ENCODE data around the gene SDC3.

SDC3 gene

DNA sequence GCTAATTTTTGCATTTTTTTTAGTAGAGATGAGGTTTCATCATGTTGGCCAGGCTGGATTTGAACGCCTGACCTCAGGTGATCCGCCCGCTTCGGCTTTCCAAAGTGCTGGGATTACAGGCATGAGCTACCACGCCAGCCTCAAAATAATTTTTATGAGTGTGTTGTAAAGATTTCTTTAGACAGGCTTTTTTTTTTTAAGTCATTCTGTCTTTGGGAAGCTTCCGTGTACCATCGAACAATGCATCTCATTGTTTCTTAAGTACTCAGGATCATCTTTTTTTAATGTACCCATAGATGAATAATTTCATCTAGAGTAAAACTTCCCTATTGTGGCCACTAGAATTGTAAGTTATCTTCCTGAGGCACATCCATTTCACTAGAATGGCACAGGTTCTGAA is 19.6 kb upstream of the SDC3 start:
- DNase-seq, result no peak

DNA sequence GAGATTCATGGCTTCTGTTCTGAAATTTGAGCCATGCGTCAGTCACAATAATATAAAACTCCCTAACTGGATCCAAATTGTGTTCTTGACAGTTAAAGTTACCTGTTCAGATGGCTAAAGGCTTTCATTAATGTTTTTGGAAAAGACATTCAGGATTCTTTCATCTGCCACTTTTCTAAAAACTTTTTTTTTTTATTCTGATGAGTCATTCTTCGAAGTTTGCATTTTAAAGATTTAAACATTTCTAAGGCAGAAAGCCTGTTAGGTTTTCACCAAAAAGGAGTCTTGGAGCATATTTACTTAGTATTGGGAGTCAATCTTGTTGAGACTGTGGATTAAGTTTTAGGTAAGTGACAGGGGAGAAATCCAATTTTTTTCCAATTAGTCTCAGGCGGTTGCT is 18.9 kb upstream of the SDC3 start:
- no peak for DNase-seq

DNA sequence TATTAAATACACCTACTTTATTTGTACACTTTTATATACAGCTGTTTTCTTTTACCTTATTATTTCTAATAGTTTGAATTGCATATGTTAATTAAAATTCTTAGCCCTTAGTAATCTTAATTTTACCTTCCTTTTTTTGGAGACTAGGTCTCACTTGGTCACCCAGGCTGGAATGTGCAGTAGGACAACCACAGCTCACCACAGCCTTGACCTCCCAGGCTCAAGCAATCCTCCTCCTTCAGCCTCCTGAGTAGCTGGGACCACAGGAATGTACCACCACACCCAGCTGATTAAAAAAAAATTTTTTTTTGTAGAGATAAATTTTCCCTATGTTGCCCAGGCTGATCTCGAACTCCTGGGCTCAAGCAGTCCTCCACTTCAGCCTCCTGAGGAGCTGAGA is 15.0 kb upstream of the SDC3 start:
- no peak for DNase-seq

DNA sequence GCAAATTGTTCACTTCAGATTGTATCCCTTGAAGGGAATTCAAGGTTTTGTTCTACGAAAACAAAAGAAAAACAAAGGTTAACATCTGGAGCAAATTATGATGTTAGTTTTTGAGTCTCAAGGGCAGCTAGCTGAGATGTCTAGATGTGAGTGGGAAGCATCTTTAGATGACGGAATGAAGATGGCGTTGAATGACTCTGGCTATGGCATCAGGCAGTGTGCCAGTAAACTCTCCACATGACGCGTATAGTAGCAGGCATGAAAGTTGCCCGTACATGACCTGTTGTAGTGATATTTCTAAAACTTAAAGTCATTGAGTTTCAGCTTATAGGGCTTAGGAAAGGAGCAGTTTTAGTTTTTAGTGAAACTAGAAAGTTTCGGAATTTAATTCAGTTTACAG is 12.3 kb upstream of the SDC3 start:
- DNase-seq, result no peak

DNA sequence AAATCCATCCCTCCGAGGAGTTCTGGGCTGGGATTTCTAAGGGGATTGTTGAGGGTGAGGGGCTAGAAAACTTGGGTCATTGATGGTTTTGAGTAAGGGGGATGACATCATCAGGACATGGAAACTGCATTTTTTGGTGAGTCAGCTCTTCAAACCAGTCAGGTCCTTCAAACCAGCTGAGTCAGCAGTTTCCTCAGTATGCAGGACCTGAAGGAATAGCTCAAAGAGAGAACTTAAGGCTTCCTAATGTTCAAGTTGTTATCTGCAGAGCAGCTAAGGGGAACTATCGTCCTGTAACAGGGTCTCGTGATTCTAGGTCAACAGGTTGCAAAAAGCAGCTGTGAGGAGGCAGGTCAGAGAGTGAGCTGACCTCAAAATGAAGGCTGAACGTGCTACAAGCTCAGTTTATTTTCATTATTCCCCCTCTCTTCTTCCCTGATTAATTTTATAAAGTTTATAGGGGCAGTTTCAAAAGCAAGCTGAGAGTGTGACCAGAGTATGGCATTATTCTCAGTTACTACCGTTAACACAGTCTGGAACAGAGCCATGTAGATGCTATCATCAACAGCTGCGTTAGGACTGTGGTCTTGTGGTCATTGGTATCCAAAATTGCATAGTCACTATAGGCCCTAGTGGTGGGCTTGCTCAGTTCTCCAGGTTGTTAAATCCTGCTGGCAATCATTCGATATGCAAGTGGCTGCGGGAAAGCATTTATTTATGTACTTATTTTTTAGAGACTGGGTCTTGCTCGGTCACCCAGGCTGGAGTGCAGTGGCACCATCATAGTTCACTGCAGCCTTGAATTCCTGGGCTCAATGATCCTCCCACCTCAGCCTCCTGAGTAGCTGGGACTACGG is 10.7 kb upstream of the SDC3 start:
- DNase-seq, result no peak

DNA sequence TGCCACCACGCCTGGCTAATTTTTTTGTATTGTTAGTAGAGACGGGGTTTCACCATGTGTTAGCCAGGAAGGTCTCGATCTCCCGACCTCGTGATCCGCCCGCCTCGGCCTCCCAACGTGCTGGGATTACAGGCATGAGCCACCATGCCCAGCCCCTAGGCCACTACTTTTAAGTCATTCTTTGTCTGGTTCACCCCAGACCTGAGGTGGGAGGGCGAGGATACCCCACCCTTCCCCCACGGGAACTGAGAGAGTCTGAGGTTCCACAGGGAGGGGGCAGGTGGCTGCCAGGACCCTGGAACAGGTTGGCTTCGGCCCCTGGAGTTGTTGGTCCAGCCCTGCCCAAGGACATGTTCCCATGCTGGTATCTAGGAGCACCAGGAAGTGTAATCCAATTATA is 7.7 kb upstream of the SDC3 start:
- DNase-seq, result no peak

DNA sequence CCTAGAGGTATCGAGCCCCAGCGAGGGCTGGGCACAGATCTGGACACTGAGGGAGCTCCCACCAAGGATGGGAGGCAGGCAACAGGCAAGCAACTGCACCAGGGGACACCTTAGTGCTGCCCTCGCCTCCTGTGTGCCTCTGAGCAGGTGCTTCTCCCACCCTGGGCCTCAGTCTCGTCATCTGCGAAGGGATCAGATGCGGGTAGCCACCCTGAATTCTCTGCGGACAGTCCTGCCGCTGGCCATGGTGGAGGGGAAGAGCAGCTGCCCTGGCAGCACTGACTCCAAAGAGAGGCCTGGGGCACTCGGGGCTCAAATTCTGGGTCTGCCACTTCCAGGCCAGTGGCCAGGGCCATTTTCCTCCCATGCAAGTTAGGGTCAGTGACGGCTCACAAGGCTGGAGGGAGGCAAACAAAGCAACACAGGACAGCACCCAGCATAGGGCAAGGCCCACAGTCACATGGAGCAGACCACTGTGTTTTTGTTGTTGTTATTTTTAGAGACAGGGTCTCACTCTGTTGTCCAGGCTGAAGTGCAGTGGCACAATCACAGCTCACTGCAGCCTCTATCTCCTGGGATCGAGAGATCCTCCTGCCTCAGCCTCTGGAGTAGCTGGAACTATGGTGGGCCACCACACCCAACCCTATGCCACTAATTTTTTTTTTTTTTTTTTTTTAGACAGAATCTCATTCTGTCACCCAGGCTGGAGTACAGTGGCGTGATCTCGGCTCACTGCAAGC is 7.1 kb upstream of the SDC3 start:
- DNase-seq, result no peak

DNA sequence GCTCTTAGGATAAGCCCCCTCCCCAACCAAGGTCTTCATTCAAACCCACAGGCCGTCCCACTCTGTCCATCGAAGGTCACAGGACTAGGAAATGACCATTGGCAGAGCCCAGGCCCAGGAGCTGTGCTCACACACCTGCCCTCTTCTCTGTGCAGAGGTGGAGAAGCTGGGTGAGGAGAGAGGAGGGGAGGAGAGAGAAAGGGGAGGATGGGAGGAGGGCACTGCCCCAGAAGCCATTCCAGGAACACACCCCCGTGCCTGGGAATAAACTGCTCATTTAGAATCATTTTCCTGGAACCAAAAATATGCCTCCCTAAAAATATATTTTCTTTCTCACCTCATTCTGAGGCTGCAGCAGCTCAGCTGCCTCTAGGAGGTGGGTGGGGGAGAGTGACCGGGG is 6.4 kb upstream of the SDC3 start:
- no peak for DNase-seq

DNA sequence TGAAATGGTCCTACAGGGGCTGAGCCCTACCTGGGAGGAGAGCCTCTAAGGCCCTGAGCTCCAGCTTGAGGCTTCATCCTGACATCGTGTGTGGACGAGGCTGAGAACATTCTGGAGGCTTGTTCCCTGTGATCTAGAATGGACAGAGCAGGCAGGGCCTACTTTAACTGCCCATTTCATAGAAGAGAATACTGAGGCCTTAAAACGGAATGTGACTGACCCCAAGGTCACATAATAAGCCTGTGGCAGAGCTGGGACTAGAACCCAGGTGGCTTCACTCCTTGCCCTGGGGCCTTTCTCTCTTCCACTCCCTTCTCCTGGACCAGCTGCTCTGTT is 6.0 kb upstream of the SDC3 start:
- DNase-seq, result no peak

DNA sequence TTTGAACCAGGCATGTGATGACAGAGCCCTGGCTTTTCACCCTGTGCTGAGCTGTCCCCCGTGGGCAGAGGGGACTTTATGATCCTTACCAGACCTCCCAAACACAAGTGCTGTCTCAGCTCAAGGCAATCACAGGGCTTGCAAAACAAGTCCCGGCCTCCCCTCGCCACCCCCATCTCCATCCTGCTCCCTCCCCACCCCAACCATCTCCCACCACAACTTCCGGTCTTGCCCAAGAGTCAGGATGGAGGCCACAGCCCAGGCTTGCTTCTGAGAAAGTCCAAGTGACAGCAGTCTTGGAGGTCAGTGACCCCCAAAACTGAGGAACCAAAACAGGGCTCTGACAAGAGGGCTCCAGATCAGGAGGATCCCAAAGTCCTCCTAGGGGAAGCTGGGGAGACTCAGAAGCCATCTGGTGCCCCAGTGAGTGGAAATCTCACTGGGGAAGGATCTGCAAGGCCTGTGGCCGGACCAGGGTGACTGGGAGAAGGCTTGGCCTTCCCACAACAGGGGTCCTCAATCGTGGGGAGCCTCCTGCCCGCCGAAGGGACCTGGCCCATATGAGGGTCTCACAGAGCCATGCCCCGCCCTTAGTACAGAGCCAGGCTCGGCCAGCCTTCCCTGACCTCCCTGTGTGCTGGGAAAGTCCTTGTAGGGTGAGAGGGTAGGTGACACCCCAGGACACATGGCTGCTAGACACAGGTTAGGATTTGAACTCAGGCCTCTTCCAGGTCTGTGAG is 4.5 kb upstream of the SDC3 start:
- no peak for DNase-seq

DNA sequence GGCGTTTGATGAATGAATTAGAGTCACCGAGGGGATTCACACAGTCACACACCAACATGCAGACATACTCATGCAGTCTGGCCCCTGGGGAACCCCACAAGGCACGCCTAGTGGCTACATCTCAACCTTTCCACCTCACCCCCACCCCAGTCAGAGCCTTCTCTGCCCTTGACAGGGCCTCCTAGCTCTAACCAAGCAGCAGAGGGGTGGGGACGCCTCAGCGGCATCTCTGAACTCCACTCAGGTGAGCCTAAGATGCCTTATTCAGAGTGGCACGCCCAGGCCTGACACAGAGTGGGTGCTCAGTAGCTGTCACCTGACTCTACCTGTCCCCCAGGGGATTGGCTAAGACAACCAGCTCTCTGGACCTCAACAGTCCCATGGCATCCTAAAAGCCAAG is 3.7 kb upstream of the SDC3 start:
- no peak for DNase-seq

DNA sequence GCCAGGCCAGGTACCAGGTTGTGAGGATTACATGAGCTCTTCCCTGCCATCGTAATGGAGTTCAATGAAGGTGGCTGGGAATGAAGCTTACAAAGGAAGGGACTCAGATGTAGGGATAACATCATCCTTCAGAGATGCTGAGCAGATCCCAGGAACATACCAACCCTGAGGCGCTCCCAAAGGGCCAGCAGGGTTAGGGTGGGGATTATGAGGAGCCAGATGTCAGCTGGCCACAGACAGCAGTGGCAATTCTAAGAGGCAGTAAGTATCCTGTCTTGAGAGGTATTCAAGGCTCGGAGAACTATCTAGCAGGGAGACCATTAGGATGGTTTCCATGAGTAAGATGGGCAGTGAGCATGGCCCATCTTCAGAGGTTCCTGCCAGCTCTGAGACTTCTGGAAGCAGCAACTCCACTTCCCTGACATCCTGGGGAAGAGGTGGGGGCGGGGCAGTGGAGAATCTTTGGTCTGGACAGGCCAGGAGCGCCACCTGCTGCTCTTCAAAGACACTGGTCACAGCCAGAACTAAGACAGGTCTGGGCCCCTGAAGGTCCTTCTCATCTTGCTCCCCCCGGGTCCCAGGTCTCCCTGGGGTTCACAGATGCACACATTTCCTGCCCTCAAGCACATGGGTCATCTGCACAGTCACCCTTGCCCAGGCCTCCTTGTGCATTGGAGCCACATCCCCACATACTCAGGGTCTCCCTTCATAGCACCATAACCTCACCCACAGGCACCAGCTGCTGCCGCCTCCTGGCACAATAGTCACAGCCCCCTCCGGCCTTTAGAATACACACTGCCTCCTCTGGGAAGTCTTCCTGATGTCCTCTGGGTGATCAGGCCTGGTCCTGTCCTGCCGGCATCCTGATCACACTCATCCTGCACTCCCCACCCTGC is 2.7 kb upstream of the SDC3 start:
- DNase-seq, result peak in 1 of 2 experiments; percentile 29

DNA sequence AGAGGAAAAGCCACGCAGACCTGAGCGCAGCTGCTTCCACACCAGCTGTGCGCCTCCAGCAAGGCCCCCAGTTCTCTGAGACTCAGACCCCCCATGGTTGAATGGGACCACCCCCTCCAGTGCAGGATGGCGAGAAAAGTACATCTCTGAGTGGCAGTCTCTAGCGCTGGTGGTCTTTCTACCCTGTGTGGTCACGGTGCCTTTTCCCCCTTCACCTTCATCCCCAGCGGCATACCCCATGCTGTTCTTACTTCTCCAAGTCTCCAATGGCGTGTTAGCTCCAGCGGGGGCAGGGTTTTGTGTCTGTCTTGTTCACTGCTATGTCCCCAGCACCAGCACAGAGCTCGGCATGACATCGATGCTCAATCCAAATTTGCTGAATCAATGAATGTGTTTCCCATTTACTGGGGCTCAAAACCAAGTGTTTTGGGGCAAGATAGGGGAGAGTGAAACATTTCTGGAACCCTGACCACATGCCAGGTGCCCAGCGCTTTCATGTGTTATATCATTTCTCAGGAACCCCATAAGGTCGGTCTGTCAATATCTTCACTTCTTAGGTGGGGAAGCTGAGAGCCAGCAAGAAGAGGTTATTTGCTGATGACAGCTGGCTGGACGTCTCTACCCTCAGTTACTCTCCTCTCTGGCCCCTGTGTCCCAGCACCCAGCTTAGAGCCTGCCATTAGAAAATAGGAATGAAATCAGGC is 959 bp upstream of the SDC3 start:
- no peak for DNase-seq

DNA sequence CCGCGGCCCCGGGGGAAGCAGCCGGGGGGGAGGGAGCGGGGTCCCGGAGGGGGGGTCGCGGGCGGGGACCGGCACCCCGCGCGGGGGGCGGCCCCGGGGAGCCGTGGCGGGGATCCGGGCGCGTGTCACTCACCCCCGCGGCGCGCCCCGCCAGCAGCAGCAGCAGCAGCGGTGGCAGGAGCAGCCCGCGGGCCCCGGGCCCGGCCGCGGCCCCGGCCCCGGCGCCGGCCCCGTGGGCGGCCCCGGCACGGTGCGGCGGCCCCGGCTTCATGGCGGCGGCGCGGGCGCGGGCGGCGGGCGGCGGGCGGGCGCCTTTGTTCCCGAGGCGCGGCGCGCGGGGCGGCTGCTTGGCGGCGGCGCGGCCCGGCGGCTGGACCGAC is 252 bp downstream of the SDC3 start:
- no peak for DNase-seq

DNA sequence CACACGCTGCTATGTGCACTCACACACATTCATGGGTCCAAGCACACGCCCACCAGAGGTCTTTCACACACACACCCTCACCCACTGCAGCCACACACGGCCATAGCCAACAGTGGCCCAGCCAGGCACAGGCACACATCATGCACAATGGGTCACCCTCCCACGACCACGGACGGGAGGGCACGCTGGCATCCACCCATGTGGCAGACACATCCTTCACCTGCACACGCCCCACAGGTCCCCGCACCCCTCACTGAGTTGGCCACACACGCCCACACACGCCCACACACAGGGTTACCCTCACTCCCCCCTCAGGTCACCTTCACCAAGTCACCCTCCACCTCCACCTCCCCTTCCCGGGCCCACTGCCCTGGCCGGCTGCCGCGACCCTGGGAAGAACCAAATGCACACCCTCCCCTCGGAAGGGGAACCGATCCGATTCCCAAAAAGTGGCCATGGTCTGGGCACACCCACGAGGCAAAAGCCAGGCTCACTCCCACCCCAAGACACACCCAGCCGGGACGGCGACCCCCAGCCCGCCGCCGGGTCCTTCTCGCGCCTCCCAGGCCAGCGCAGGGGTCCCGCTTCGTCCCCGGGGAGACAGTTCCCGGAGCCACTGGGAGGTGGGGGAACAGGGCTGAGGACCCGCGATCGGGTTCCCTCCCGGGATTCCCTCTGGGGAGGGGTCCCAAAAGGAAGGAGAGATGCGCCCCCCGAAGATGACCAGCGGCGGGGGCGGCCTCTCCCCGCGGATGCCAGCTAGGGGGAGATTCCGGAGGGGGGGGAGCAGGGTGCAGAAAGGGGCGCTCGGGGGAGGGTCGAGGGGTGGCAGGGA is 860 bp downstream of the SDC3 start:
- no peak for DNase-seq

DNA sequence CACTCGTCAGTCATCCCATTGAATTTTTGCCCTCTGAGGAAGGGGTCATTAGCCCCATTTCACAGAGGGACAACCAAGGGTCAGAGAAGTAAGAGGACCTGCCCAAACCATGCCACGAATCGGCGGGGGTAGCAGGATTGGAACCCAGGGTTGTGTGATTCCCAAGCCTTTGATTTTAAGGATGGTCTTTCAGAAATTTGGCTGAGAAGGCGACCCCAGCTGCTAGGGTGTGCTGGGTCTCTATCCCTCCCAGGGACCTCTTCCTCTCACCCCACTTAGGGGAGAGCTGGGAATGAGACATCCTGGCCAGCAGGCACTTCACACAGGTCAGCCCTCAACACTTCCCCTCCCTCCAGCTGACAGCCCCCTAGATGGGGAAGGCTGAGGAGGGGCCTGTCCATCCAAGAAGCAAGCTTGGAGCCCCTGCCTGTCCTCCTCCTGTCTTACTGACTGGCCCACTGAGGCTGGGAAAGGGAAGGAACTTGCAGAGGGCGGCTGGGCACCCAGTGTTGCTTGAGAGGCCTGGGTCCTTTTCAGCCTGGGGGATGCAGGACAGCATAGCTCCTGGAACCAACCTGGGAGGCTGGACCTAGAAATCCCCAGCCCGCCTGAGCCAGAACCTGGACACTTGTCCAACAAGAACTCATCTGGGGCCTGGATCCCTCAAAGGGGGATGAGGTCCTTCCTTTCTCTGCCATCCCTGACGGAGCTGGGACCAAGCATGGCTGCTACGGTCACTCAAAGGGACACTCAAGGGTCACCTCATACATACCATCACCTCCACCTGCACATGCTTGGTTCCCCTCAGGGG is 1.7 kb downstream of the SDC3 start:
- no peak for DNase-seq

DNA sequence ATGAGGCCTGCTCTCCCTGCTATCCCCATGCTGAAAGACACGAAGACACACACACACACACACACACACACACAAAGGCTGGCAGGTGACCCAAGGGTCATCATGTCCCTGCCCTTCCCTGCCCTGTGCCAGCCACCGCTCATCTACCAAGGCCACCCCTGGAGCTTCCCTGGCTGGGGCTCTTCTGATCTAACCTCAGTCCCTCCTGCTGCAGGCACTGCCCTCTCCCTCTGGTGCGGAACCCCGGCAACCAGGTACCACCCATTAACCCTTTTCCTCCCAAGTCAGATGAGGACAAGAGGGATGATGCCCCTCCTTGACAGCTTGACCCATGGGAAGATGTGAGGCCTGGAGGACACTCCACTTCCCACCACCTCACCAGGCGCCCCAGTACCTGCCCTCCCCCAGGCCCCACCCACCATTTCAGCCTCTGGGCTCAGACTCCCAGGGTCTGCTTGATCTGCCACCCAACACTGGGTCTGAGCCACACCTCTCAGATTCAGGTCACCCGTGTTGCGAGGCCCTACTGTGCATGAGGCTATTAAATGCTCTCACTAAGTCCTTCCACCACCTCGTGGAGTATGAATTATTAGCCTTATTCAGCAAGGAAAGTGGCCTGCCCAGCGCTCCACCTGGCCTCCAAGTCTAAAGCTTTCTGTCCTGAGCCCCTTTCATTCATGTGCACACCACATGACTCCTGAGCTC is 2.5 kb downstream of the SDC3 start:
- DNase-seq, result no peak

DNA sequence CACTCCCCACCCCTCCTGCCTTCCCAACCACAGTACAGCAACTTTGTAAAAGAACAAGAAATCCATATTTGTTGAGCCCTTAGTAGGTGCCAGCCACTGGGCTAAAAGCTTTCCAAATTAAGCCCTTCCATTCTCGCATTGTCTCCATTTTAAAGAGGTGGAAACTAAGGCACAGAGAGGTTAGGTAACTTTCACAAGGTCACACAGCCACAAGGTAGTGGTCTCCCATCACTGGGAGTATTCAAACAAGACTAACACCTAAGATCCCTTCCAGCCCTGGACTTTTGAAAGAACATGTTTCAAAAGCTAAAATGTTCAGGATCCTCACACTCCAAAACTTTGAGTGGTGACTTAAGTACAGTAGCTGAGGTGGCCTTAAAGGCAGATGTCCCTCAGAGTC is 3.2 kb downstream of the SDC3 start:
- no peak for DNase-seq

DNA sequence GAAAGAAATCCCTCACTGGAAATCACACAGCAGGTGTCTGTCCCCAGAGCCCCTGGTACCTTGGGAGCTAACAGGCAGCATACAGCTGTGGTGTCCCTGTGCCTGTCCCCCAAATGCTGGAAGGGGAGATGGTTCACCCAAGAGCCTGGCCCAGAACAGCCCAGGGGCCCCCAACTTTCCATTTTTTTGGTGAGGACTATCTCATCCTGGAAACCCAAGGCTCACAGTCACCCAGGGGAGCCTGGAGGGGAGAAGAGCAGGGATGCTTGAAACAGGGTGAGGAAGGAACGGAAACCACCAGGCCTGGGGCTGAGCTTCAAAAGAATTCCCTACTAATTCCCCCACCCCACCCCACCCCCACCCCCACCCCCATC is 3.6 kb downstream of the SDC3 start:
- DNase-seq, result no peak
